HG03457 (cell line): Measurements from ENCODE around the gene FASTKD3.

Source experiments
- ATAC-seq: cut with Tn5 transposase; IDR thresholded peaks from one replicate; pipeline ENCODE4 v1.9.1; 2021; ENCODE audit warnings: moderate number of reproducible peaks; ENCODE audit not compliant: unreplicated experiment

FASTKD3 gene

GRCh38 chr5:7850395-7851239 is 18.2 kb downstream of the FASTKD3 start, which contains the start of gene CFAP90:
CFAP90 (minus strand) TSS chr5:7851133; CDS start chr5:7851021, 112 bp downstream.
- ATAC-seq = no peak

- ATAC-seq = no peak
Measured at GRCh38 chr5:7849681-7850394, 19.0 kb downstream of the FASTKD3 start.

- ATAC-seq = no peak
Measured at GRCh38 chr5:7848296-7848695, 20.5 kb downstream of the FASTKD3 start.

GRCh38 chr5:7846327-7846726 is 22.5 kb downstream of the FASTKD3 start:
- ATAC-seq = no peak

- no peak for ATAC-seq
Measured at GRCh38 chr5:7845557-7845956, 23.3 kb downstream of the FASTKD3 start.

GRCh38 chr5:7844901-7845300 is 23.9 kb downstream of the FASTKD3 start:
- no peak for ATAC-seq

GRCh38 chr5:7842531-7842930 is 26.3 kb downstream of the FASTKD3 start:
- ATAC-seq = no peak

GRCh38 chr5:7837403-7837802 is 31.4 kb downstream of the FASTKD3 start:
- no peak for ATAC-seq

GRCh38 chr5:7834982-7835381 is 33.8 kb downstream of the FASTKD3 start:
- ATAC-seq = no peak

- ATAC-seq = no peak
Measured at GRCh38 chr5:7828269-7828668, 40.6 kb downstream of the FASTKD3 start.

- ATAC-seq = no peak
Measured at GRCh38 chr5:7827610-7828009, 41.2 kb downstream of the FASTKD3 start.

- no peak for ATAC-seq
Measured at GRCh38 chr5:7825630-7826029, 43.2 kb downstream of the FASTKD3 start.

- ATAC-seq = no peak
Measured at GRCh38 chr5:7824995-7825394, 43.8 kb downstream of the FASTKD3 start.

- no peak for ATAC-seq
Measured at GRCh38 chr5:7823594-7823993, 45.2 kb downstream of the FASTKD3 start.

GRCh38 chr5:7822449-7822848 is 46.4 kb downstream of the FASTKD3 start:
- no peak for ATAC-seq

GRCh38 chr5:7816535-7816901 is 52.3 kb downstream of the FASTKD3 start:
- ATAC-seq = no peak

- peak; percentile 95 for ATAC-seq
Measured at GRCh38 chr5:7815892-7816534, 52.8 kb downstream of the FASTKD3 start.

- ATAC-seq = no peak
Measured at GRCh38 chr5:7814816-7815215, 54.0 kb downstream of the FASTKD3 start.

GRCh38 chr5:7813576-7813975 is 55.3 kb downstream of the FASTKD3 start:
- ATAC-seq = no peak

GRCh38 chr5:7813007-7813406 is 55.8 kb downstream of the FASTKD3 start:
- ATAC-seq = no peak

- no peak for ATAC-seq
Measured at GRCh38 chr5:7811715-7812114, 57.1 kb downstream of the FASTKD3 start.
